OCI-LY1 (cell line): Measurements from ENCODE around the gene VWA2.

ENCODE experiments used
- EZH2 ChIP-seq: fragments of 200-600 bp; sonication (generic), shearing (Covaris generic); IDR thresholded peaks from 2 replicates; pipeline ENCODE4 v1.8.0; 2017; ENCODE audit warnings: borderline replicate concordance, mixed run types, mild to moderate bottlenecking, antibody characterized with exemption, low read length, moderate library complexity, mixed read lengths
- TF ChIP-seq, protein P1 (sequence below): fragments of 200-600 bp; sonication (generic), shearing (Covaris generic); IDR thresholded peaks from 2 replicates; pipeline ENCODE4 v1.5.1; 2017; ENCODE audit warnings: mild to moderate bottlenecking, antibody characterized with exemption, low read length, moderate library complexity, mixed read lengths

DNA sequence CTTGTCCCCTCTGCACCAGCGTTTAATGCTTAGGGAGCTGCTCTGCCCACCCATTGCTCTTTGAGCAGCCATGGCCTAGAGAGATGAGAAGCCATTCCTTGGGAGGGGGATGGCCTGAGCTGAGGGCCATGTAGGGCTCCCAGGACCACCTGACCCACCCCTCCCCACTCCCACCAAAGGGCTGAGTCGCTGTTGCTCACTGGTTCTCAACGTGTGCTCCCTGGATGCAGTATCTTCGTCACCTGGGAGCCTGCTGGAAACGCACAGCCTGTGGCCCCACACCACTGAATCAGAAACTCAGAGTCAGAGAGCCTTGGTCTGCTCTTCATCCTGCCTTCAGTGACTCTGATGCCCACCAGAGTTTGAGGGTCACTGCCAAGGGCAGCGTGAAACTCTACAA is 37.0 kb downstream of the VWA2 start:
- TF ChIP-seq, protein P1, sequence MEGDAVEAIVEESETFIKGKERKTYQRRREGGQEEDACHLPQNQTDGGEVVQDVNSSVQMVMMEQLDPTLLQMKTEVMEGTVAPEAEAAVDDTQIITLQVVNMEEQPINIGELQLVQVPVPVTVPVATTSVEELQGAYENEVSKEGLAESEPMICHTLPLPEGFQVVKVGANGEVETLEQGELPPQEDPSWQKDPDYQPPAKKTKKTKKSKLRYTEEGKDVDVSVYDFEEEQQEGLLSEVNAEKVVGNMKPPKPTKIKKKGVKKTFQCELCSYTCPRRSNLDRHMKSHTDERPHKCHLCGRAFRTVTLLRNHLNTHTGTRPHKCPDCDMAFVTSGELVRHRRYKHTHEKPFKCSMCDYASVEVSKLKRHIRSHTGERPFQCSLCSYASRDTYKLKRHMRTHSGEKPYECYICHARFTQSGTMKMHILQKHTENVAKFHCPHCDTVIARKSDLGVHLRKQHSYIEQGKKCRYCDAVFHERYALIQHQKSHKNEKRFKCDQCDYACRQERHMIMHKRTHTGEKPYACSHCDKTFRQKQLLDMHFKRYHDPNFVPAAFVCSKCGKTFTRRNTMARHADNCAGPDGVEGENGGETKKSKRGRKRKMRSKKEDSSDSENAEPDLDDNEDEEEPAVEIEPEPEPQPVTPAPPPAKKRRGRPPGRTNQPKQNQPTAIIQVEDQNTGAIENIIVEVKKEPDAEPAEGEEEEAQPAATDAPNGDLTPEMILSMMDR: no peak
- no peak for TF ChIP-seq EZH2
